Measurements from ENCODE around the gene ZFP92.

DNA sequence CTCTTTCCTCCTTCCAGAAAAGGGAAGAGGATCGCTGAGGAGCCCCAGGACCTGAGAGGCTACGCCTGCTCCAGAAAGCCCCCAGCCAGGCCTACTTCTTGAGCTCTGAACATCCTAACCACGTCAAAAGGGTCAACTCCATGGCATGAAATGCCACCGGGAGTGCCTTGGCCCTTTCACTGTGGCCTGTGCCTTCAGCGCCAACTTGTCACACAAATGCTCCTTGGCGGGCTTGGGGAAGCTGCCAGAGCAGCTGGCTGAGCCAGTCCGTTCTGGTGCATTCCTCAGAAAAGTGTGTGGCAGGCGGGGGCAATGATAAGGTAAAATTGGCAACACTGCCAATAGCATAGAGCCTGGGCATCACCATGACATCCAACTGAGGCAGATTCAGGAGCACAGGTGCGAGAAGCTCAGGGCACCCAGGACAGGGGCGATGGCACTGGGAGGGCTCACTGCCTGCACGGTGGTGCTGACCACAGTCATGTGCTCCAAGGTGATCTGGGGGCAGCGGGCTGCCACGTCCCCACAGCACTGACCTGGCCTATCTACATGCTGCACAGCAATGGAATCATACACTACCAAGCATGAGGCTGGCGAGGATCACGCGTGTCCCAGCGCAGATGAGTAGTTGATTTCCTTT, 46.7 kb downstream of the ZFP92 start:
- TF ChIP-seq YY1 (IDR thresholded peaks at IDR 0.05; ENCODE audit: insufficient read depth, insufficient read length) (no peak), ZNF274 (IDR thresholded peaks at IDR 0.05; ENCODE audit: low read depth, low read length) (no peak)

Measured in NT2/D1 (cell line).